Keratinocyte (primary cell): Measurements from ENCODE around the gene PTGS2. TPM values are rescaled to one million over a fixed set of nuclear protein-coding genes. Genes with fewer than 3 reads are reported as not detected.

Experiments used
- DNase-seq: peaks from one replicate; pipeline ENCODE4 v3.0.0-alpha.2; 2011; ENCODE audit warnings: low read depth, missing footprints, low spot score
- FAIRE-seq: peaks from 2 replicates; lab custom pipeline; 2011; peaks lifted over from hg19 to GRCh38; lab: Jason Lieb, UNC
- H2AFZ ChIP-seq: 2 replicates; pipeline ENCODE4 v1.6.0; 2012; ENCODE audit warnings: low read length, control low read depth, inconsistent platforms; ENCODE audit not compliant: control insufficient read depth
- H3K27ac ChIP-seq: 2 replicates; pipeline ENCODE4 v1.5.1; 2011; ENCODE audit warnings: low read length; ENCODE audit not compliant: control insufficient read depth, insufficient read depth
- H3K27me3 ChIP-seq: 3 replicates; pipeline ENCODE4 v1.6.0; 2011; ENCODE audit warnings: low read length; ENCODE audit not compliant: control insufficient read depth, insufficient read depth; ENCODE audit errors: extremely low read depth
- H3K36me3 ChIP-seq, 2 experiments: 2 replicates in 1 of 2; 3 replicates in 1 of 2; pipeline ENCODE4 v1.5.1; 2011; ENCODE audit warnings: low read length in 2 of 2, mild to moderate bottlenecking in 1 of 2; ENCODE audit not compliant: control insufficient read depth in 2 of 2, insufficient read depth in 2 of 2; ENCODE audit errors: extremely low read depth in 1 of 2
- H3K4me1 ChIP-seq: 3 replicates; pipeline ENCODE4 v1.5.1; 2011; ENCODE audit warnings: low read length; ENCODE audit not compliant: control insufficient read depth, insufficient read depth; ENCODE audit errors: extremely low read depth
- H3K4me2 ChIP-seq: 3 replicates; pipeline ENCODE4 v1.6.0; 2011; ENCODE audit warnings: low read depth, low read length; ENCODE audit not compliant: control insufficient read depth, insufficient read depth; ENCODE audit errors: extremely low read depth
- H3K4me3 ChIP-seq, 3 experiments: fragments of 200-600 bp in 1 of 3; sonication (generic) in 1 of 3; 2 replicates in 2 of 3; 3 replicates in 1 of 3; pipeline ENCODE4 v1.5.1; 2011 to 2016; ENCODE audit warnings: low read length in 3 of 3, mild to moderate bottlenecking in 3 of 3, control low read depth in 2 of 3, inconsistent platforms in 1 of 3, low read depth in 1 of 3, mixed read lengths in 1 of 3, mixed run types in 1 of 3, moderate library complexity in 1 of 3; ENCODE audit not compliant: control insufficient read depth in 2 of 3, insufficient read depth in 2 of 3; ENCODE audit errors: extremely low read depth in 1 of 3
- H3K79me2 ChIP-seq: 2 replicates; pipeline ENCODE4 v1.6.0; 2012; ENCODE audit warnings: low read length; ENCODE audit not compliant: control insufficient read depth, insufficient read depth
- H3K9ac ChIP-seq: 3 replicates; pipeline ENCODE4 v1.6.0; 2011; ENCODE audit warnings: low read length; ENCODE audit not compliant: control insufficient read depth, insufficient read depth; ENCODE audit errors: extremely low read depth
- H3K9me1 ChIP-seq: 3 replicates; pipeline ENCODE4 v1.6.0; 2011; ENCODE audit warnings: low read length; ENCODE audit not compliant: control insufficient read depth, insufficient read depth; ENCODE audit errors: extremely low read depth
- H3K9me3 ChIP-seq: 2 replicates; pipeline ENCODE4 v1.5.1; 2012; ENCODE audit warnings: low read depth, low read length; ENCODE audit not compliant: control insufficient read depth
- H4K20me1 ChIP-seq: 3 replicates; pipeline ENCODE4 v1.6.0; 2011; ENCODE audit warnings: low read length; ENCODE audit not compliant: control insufficient read depth, insufficient read depth; ENCODE audit errors: extremely low read depth
- CTCF ChIP-seq, 3 experiments: IDR thresholded peaks in 1 of 3; conservative IDR thresholded peaks in 1 of 3; optimal IDR thresholded peaks in 1 of 3; 2 replicates in 2 of 3; 3 replicates in 1 of 3; pipeline versions ENCODE3 to v1.5.1; 2011; ENCODE audit warnings: low read length in 3 of 3, mild to moderate bottlenecking in 3 of 3, moderate library complexity in 2 of 3, control low read depth in 1 of 3, inconsistent platforms in 1 of 3; ENCODE audit not compliant: insufficient read depth in 2 of 3; ENCODE audit errors: extremely low read depth in 1 of 3
- EZH2 ChIP-seq: IDR thresholded peaks from one replicate; pipeline ENCODE4 v1.6.1; 2012; ENCODE audit warnings: inconsistent platforms, mild to moderate bottlenecking, low read length, moderate library complexity
- dilution Hi-C: fragments of 300-500 bp; cut with MboI; formaldehyde crosslinking; loops from one replicate; pipeline ENCODE4 v1.7.0; 2020; ENCODE audit warnings: low sequenced_read_pairs; ENCODE audit not compliant: extremely low pct_ligation_motif_present
- polyA minus RNA-seq, 3 experiments: library from RNA; depleted of rRNA, polyadenylated mRNA; stranded (reverse); fragments of >200 nt; gene quantifications; 1 replicate in 1 of 3; 2 replicates in 1 of 3; 3 replicates in 1 of 3; pipeline ENCODE4 v1.2.3, GENCODE V29; 2011
- polyA plus RNA-seq, 5 experiments: library from polyadenylated mRNA; depleted of rRNA in 3 of 5; stranded (reverse) in 3 of 5; stranded (forward) in 1 of 5; unstranded in 1 of 5; fragments of >200 nt; gene quantifications; 1 replicate in 1 of 5; 2 replicates in 3 of 5; 3 replicates in 1 of 5; pipeline versions ENCODE4 v1.2.1 to v1.2.3, GENCODE V29; 2011 to 2012; ENCODE audit warnings: missing spikeins in 2 of 5, low read depth in 1 of 5, low replicate concordance in 1 of 5

The PTGS2 gene
- polyA plus RNA-seq, result 36.9 to 222 TPM (median 117 TPM) in 3 replicates
- polyA plus RNA-seq (2011; ENCODE audit: low read depth), result 14.7 TPM
- polyA plus RNA-seq (2011; cell fraction: cytosol; rRNA removed), result 32.7 and 53.3 TPM in 2 replicates
- polyA plus RNA-seq (2011; cell fraction: nucleus; rRNA removed), result 344 and 399 TPM in 2 replicates
- 19.7 and 36.8 TPM in 2 replicates for polyA plus RNA-seq (2012; ENCODE audit: low replicate concordance)
- 34.1 to 277 TPM (median 173 TPM) in 3 replicates for polyA minus RNA-seq
- polyA minus RNA-seq (2011; cell fraction: cytosol; rRNA and poly(A)+ RNA removed), result 101 TPM
- polyA minus RNA-seq (2011; cell fraction: nucleus; rRNA and poly(A)+ RNA removed), result 337 and 687 TPM in 2 replicates

DNA sequence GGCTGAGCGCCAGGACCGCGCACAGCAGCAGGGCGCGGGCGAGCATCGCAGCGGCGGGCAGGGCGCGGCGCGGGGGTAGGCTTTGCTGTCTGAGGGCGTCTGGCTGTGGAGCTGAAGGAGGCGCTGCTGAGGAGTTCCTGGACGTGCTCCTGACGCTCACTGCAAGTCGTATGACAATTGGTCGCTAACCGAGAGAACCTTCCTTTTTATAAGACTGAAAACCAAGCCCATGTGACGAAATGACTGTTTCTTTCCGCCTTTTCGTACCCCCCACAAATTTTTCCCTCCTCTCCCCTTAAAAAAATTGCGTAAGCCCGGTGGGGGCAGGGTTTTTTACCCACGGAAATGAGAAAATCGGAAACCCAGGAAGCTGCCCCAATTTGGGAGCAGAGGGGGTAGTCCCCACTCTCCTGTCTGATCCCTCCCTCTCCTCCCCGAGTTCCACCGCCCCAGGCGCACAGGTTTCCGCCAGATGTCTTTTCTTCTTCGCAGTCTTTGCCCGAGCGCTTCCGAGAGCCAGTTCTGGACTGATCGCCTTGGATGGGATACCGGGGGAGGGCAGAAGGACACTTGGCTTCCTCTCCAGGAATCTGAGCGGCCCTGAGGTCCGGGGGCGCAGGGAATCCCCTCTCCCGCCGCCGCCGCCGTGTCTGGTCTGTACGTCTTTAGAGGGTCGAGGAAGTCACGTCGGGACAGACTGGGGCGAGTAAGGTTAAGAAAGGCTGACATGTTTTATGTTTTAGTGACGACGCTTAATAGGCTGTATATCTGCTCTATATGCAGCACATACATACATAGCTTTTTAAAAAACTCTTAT is at the start of gene PTGS2:
Gene PTGS2 (minus strand): TSS at position 179 of the 817 bp plus-strand sequence. CDS start 133 bp downstream, at position 46.
- FAIRE-seq, result peak; percentile 87
- peak within 1 kb of the TSS; percentile 81 for H2AFZ ChIP-seq
- TF ChIP-seq CTCF (optimal IDR thresholded peaks at IDR 0.05 in 1 of 3, IDR thresholded peaks at IDR 0.05 in 1 of 3, conservative IDR thresholded peaks at IDR 0.05 in 1 of 3; ENCODE audit: extremely low read depth in 1 of 3, insufficient read depth in 2 of 3, low read length in 3 of 3) (peak; percentile 63 to 81 (median 70)), EZH2 (no peak)
- H3K27me3 ChIP-seq, result no peaks in the 10 kb centered on the region
- no peaks in the 10 kb centered on the region for H3K9me3 ChIP-seq
- H3K9me1 ChIP-seq, result no peaks in the 10 kb centered on the region
- dilution Hi-C loops, result no loop called here
- H3K79me2 ChIP-seq, result peaks cover 7% of the 10 kb centered on the region
- DNase-seq, result peak; percentile 84
- H3K36me3 ChIP-seq, result peaks cover 4 to 11% of the 10 kb centered on the region in 2 experiments
- no peaks in the 10 kb centered on the region for H4K20me1 ChIP-seq
- peak within 1 kb of the TSS; percentile 92 for H3K27ac ChIP-seq
- H3K4me1 ChIP-seq, result peaks cover 8% of the 10 kb centered on the region
- peak within 1 kb of the TSS; percentile 84 to 98 (median 84) for H3K4me3 ChIP-seq
- peak within 1 kb of the TSS; percentile 91 for H3K9ac ChIP-seq
- H3K4me2 ChIP-seq, result peak within 1 kb of the TSS; percentile 81

- Histone ChIP-seq H3K79me2 (no peaks in the 10 kb centered on the region), H2AFZ (peak overlapping the region; percentile 31), H3K27me3 (no peaks in the 10 kb centered on the region), H3K27ac (no peak overlapping the region), H3K4me1 (no peaks in the 10 kb centered on the region), H3K4me3 (no peak overlapping the region), H3K9ac (no peak overlapping the region), H3K36me3 (no peaks in the 10 kb centered on the region), H3K4me2 (no peak overlapping the region), H4K20me1 (no peaks in the 10 kb centered on the region), H3K9me3 (no peaks in the 10 kb centered on the region), H3K9me1 (no peaks in the 10 kb centered on the region)
- FAIRE-seq, result peak; percentile 34
- DNase-seq, result no peak
- TF ChIP-seq CTCF (optimal IDR thresholded peaks at IDR 0.05 in 1 of 3, IDR thresholded peaks at IDR 0.05 in 1 of 3, conservative IDR thresholded peaks at IDR 0.05 in 1 of 3; ENCODE audit: extremely low read depth in 1 of 3, insufficient read depth in 2 of 3, low read length in 3 of 3) (peak in 2 of 3 experiments; percentile 55 to 63), EZH2 (no peak)
- dilution Hi-C loops, result no loop called here
Measured at GRCh38 chr1:186722711-186723309, 42.6 kb upstream of the PTGS2 start.
